Esophagus squamous epithelium (tissue), 5 donors: ENCODE data around the gene KCTD5. TPM values are rescaled to one million over a fixed set of nuclear protein-coding genes. Genes with fewer than 3 reads are reported as not detected.

Experiments used
- DNase-seq: peaks from one replicate; lab custom pipeline; 2025; lab: John Stamatoyannopoulos, UW
- H3K27ac ChIP-seq, 4 donors: fragments of 200-600 bp; sonication (generic); one replicate each; pipeline ENCODE4 v1.5.1; 2016 to 2019; ENCODE audit warnings: mild to moderate bottlenecking in 1 of 4
- H3K27me3 ChIP-seq, 4 donors: fragments of 200-600 bp; sonication (generic); 1 replicate in 3 of 4; 2 replicates in 1 of 4; pipeline versions ENCODE4 v1.5.1 to v1.6.0; 2017 to 2021; ENCODE audit warnings: antibody characterized with exemption in 1 of 4
- H3K36me3 ChIP-seq, 3 donors: fragments of 200-600 bp; sonication (generic); one replicate each; pipeline ENCODE4 v1.5.1; 2016 to 2019
- H3K4me1 ChIP-seq, 3 donors: fragments of 200-600 bp; sonication (generic); one replicate each; pipeline ENCODE4 v1.5.1; 2017 to 2019
- H3K4me3 ChIP-seq, 4 donors: fragments of 200-600 bp; sonication (generic); 1 replicate in 3 of 4; 2 replicates in 1 of 4; pipeline ENCODE4 v1.5.1; 2016 to 2019; ENCODE audit warnings: mild to moderate bottlenecking in 2 of 4, moderate library complexity in 1 of 4
- H3K9me3 ChIP-seq, 3 donors: fragments of 200-600 bp; sonication (generic); one replicate each; pipeline ENCODE4 v1.5.1; 2016 to 2019
- CTCF ChIP-seq, 6 experiments: fragments of 450-650 bp in 4 of 6; fragments of 200-600 bp in 2 of 6; sonication (generic) in 2 of 6; IDR thresholded peaks; one replicate each; pipeline ENCODE4 v1.5.1; 2016 to 2019; ENCODE audit warnings: antibody characterized with exemption in 6 of 6, mild to moderate bottlenecking in 4 of 6, moderate library complexity in 4 of 6
- POLR2A ChIP-seq, 4 donors: fragments of 450-650 bp; IDR thresholded peaks; one replicate each; pipeline ENCODE4 v1.6.1; 2017; ENCODE audit warnings: antibody characterized with exemption in 4 of 4, mild to moderate bottlenecking in 4 of 4, moderate library complexity in 3 of 4
- WGBS, 2 donors: methylation state at CpG; one replicate each; pipeline ENCODE4 v1.1.5; 2018; 5-methylcytosine and 5-hydroxymethylcytosine counted together
- intact Hi-C: fragments of 100-400 bp; cut with DNase I; formaldehyde crosslinking; loops from one replicate; pipeline ENCODE4 v1.15.0; 2022
- total RNA-seq, 4 donors: library from RNA; depleted of rRNA; stranded (reverse); fragments of >200 nt; gene quantifications; one replicate each; pipeline ENCODE4 v1.1.0, GENCODE V29; 2016
- donor health status: DM: yes; HTN: yes; CAD: no.

KCTD5 gene
- total RNA-seq, 4 donors from 2014 or later: 24.8 to 51.9 (median 40.3) TPM

GRCh38 chr16:2710021-2710710 is 27.8 kb downstream of the KCTD5 start:
- TF ChIP-seq POLR2A (IDR thresholded peaks at IDR 0.05): no peak
- TF ChIP-seq CTCF (IDR thresholded peaks at IDR 0.05): no peak
- 73% methylated on average over 5 of the region's 20 CpGs; no CpG with 5 or more reads in 1 of the 2 donors for WGBS, 2 donors
- Histone ChIP-seq H3K36me3 (peaks cover 17 to 52% (median 34%) of the 10 kb centered on the region in 3 donors), H3K9me3 (no peaks in the 10 kb centered on the region), H3K4me1 (peaks cover 0 to 13% (median 2%) of the 10 kb centered on the region in 3 donors), H3K27me3 (peaks cover 0 to 2% (median 0%) of the 10 kb centered on the region in 4 donors), H3K4me3 (no peak overlapping the region), H3K27ac (no peak overlapping the region)
- intact Hi-C loops: no loop called here
- DNase-seq: no peak

- no peak for DNase-seq
- Histone ChIP-seq H3K9me3 (no peaks in the 10 kb centered on the region), H3K27me3 (peaks cover 0 to 8% (median 0%) of the 10 kb centered on the region in 4 donors), H3K27ac (peak overlapping the region in 1 of 4 donors; percentile 52), H3K4me1 (peaks cover 4 to 19% (median 5%) of the 10 kb centered on the region in 3 donors), H3K36me3 (peaks cover 15 to 45% (median 31%) of the 10 kb centered on the region in 3 donors), H3K4me3 (no peak overlapping the region)
- intact Hi-C loops: no loop called here
- WGBS, 2 donors: 48 to 51% methylated on average over 9 to 11 of the region's 11 CpGs
- TF ChIP-seq CTCF (IDR thresholded peaks at IDR 0.05) (no peak), POLR2A (IDR thresholded peaks at IDR 0.05) (no peak)
These were observed 28.4 kb downstream of the KCTD5 start for GRCh38 chr16:2710711-2711231.

GRCh38 chr16:2711370-2712062 is 29.2 kb downstream of the KCTD5 start:
- peak overlapping the region in 2 of 4 donors; percentile 51 to 52 for H3K27ac ChIP-seq
- DNase-seq: no peak
- H3K9me3 ChIP-seq: no peaks in the 10 kb centered on the region
- H3K27me3 ChIP-seq: peaks cover 0 to 16% (median 0%) of the 10 kb centered on the region in 4 donors
- peaks cover 14 to 38% (median 24%) of the 10 kb centered on the region in 3 donors for H3K36me3 ChIP-seq
- peaks cover 4 to 25% (median 5%) of the 10 kb centered on the region in 3 donors for H3K4me1 ChIP-seq
- TF ChIP-seq CTCF (IDR thresholded peaks at IDR 0.05) (no peak), POLR2A (IDR thresholded peaks at IDR 0.05) (no peak)
- WGBS, 2 donors: 40 to 56% methylated on average over 8 to 13 of the region's 22 CpGs
- no peak overlapping the region for H3K4me3 ChIP-seq
- intact Hi-C loops: no loop called here

GRCh38 chr16:2712063-2712441 is 29.7 kb downstream of the KCTD5 start:
- intact Hi-C loops: no loop called here
- Histone ChIP-seq H3K27ac (peak overlapping the region in 2 of 4 donors; percentile 25 to 51), H3K27me3 (peaks cover 0 to 18% (median 0%) of the 10 kb centered on the region in 4 donors), H3K36me3 (peaks cover 13 to 33% (median 22%) of the 10 kb centered on the region in 3 donors), H3K4me1 (peaks cover 4 to 25% (median 5%) of the 10 kb centered on the region in 3 donors), H3K4me3 (no peak overlapping the region), H3K9me3 (no peaks in the 10 kb centered on the region)
- WGBS, 2 donors: 54% methylated on average over 10 of the region's 14 CpGs; no CpG with 5 or more reads in 1 of the 2 donors
- DNase-seq: no peak
- TF ChIP-seq POLR2A (IDR thresholded peaks at IDR 0.05): no peak
- no peak for TF ChIP-seq CTCF (IDR thresholded peaks at IDR 0.05)
